K562 (cell line): ENCODE measurements around the gene CREB3L4. TPM values are rescaled to one million over a fixed set of nuclear protein-coding genes. Genes with fewer than 3 reads are reported as not detected.
A peak's percentile ranks its signal among the peaks of the same experiment; 100 is the strongest.

Source experiments
- ATF3 ChIP-seq, 2 experiments: fragments of 450-650 bp in 1 of 2; sonication (generic) in 1 of 2; formaldehyde crosslinking in 1 of 2; IDR thresholded peaks in 1 of 2; conservative IDR thresholded peaks in 1 of 2; 2 replicates each; pipeline versions ENCODE4 v1.6.1 to v1.8.1; 2016 to 2023; ENCODE audit warnings: mild to moderate bottlenecking in 2 of 2, moderate library complexity in 2 of 2, inconsistent platforms in 1 of 2, missing genetic modification reagents in 1 of 2
- CBX1 ChIP-seq: sonication (generic); IDR thresholded peaks from 2 replicates; pipeline ENCODE4 v1.6.1; 2016; ENCODE audit warnings: antibody characterized with exemption, low read depth, mild to moderate bottlenecking
- ELF2 ChIP-seq: fragments of 250-450 bp; sonication (Bioruptor Pico); IDR thresholded peaks from 2 replicates; pipeline ENCODE4 v1.5.0; 2021; ENCODE audit warnings: mild to moderate bottlenecking
- GABPB2 ChIP-seq: fragments of 250-450 bp; sonication (Bioruptor Pico); conservative IDR thresholded peaks from 2 replicates; pipeline ENCODE4 v1.5.1; 2021; ENCODE audit warnings: mild to moderate bottlenecking
- GATA2 ChIP-seq: sonication (generic); formaldehyde crosslinking; IDR thresholded peaks from 2 replicates; pipeline ENCODE4 v1.4.0; 2020; ENCODE audit warnings: mild to moderate bottlenecking, missing genetic modification reagents
- KLF13 ChIP-seq: fragments of 450-650 bp; IDR thresholded peaks from 2 replicates; pipeline ENCODE4 v1.6.1; 2016; ENCODE audit warnings: missing genetic modification characterization, low read depth, mild to moderate bottlenecking, missing compliant biosample characterization, moderate library complexity, borderline replicate concordance
- MNT ChIP-seq, 2 experiments: fragments of 450-650 bp; conservative IDR thresholded peaks; 2 replicates each; pipeline ENCODE4 v1.6.1; 2017; ENCODE audit warnings: mild to moderate bottlenecking in 2 of 2, moderate library complexity in 2 of 2
- PKNOX1 ChIP-seq: fragments of 450-650 bp; IDR thresholded peaks from 2 replicates; pipeline ENCODE4 v1.6.1; 2016
- STAT6 ChIP-seq: sonication (generic); formaldehyde crosslinking; IDR thresholded peaks from 2 replicates; pipeline ENCODE4 v1.8.1; 2023; ENCODE audit warnings: mild to moderate bottlenecking, missing genetic modification reagents
- TFE3 ChIP-seq: fragments of 450-650 bp; formaldehyde crosslinking; IDR thresholded peaks from 2 replicates; pipeline ENCODE4 v1.4.0; 2020; ENCODE audit warnings: mild to moderate bottlenecking, mixed read lengths
- TSHZ1 ChIP-seq: fragments of 250-450 bp; sonication (Bioruptor Pico); IDR thresholded peaks from 2 replicates; pipeline ENCODE4 v1.4.0; 2020; ENCODE audit warnings: mild to moderate bottlenecking, moderate library complexity
- ZNF324 ChIP-seq: fragments of 250-450 bp; sonication (Bioruptor Pico); IDR thresholded peaks from 2 replicates; pipeline ENCODE4 v1.4.0; 2020; ENCODE audit warnings: mild to moderate bottlenecking
- polyA plus RNA-seq, 8 experiments: library from polyadenylated mRNA; depleted of rRNA in 4 of 8; stranded (reverse) in 5 of 8; unstranded in 3 of 8; fragments of >200 nt; fragmentation: Nextera tagmentation in 2 of 8; fragmentation: Illumina TruSeq in 1 of 8; extraction: Ambion mirVana in 2 of 8; extraction: Trizol in 1 of 8; gene quantifications; 2 replicates each; pipeline versions ENCODE4 v1.2.1 to v1.2.3, GENCODE V29; 2011 to 2014; ENCODE audit warnings: inconsistent platforms in 1 of 8, missing spikeins in 1 of 8
- total RNA-seq, 7 experiments: library from RNA; depleted of rRNA in 6 of 7; stranded (reverse); fragments of >200 nt in 6 of 7; fragmentation: Illumina TruSeq in 2 of 7; extraction: Trizol in 2 of 7; gene quantifications; 2 replicates each; pipeline versions ENCODE4 v1.2.1 to v1.2.3, GENCODE V29; 2011 to 2021; ENCODE audit warnings: low replicate concordance in 1 of 7

Gene CREB3L4
- total and polyA plus RNA-seq, 9 of the 15 experiments (the other 6 are each of a cell fraction or from before 2014, with no cell fraction given): 9.9 to 18.6 (median 13.9) TPM

- TF ChIP-seq TFE3 (CRISPR knock-in tag) (no peak), TSHZ1 (no peak), ELF2 (CRISPR knock-in tag) (no peak), CBX1 (peak; percentile 43; the same call in 1 of the 2 replicates), MNT (conservative IDR thresholded peaks at IDR 0.05) (peak in 1 of 2 experiments; percentile 53; a peak in 2 of 4 replicates), GATA2 (CRISPR knock-in tag) (peak; percentile 37; the same call in 1 of the 2 replicates), PKNOX1 (0 out of 2 replicates have a peak, but pooled peaks have one; percentile 15), ZNF324 (no peak), ATF3 (IDR thresholded peaks at IDR 0.05) (no peak), ATF3 (CRISPR knock-in tag; conservative IDR thresholded peaks at IDR 0.05) (no peak), KLF13 (0 out of 2 replicates have a peak, but pooled peaks have one; percentile 8), STAT6 (no peak), GABPB2 (no peak)
Observed at GRCh38 chr1:153976819-153977249, 9.1 kb downstream of the CREB3L4 start (continued).
